G401 (cell line): ENCODE data around the gene PSG7. TPM values are rescaled to one million over a fixed set of nuclear protein-coding genes. Genes with fewer than 3 reads are reported as not detected.
A peak's percentile ranks its signal among the peaks of the same experiment; 100 is the strongest.
"Not testable (repeated sequence)": the region's sequence is repeated elsewhere in the genome, so short reads cannot be mapped to it uniquely, and the experiment has no call there.

Source experiments
- DNase-seq: peaks from one replicate; pipeline ENCODE4 v3.0.0-alpha.2; 2015; ENCODE audit warnings: low spot score
- in situ Hi-C: cut with HindIII; loops from 2 replicates; pipeline ENCODE4 v1.10.0; 2016; ENCODE audit warnings: low sequenced_read_pairs, mixed read lengths
- total RNA-seq: library from RNA; depleted of rRNA; stranded (reverse); fragments of >200 nt; shearing (Covaris generic); gene quantifications from 2 replicates; pipeline ENCODE4 v1.2.3, GENCODE V29; 2014

Gene PSG7
- total RNA-seq, 1 experiment from 2014 or later = 50.0 TPM

DNA sequence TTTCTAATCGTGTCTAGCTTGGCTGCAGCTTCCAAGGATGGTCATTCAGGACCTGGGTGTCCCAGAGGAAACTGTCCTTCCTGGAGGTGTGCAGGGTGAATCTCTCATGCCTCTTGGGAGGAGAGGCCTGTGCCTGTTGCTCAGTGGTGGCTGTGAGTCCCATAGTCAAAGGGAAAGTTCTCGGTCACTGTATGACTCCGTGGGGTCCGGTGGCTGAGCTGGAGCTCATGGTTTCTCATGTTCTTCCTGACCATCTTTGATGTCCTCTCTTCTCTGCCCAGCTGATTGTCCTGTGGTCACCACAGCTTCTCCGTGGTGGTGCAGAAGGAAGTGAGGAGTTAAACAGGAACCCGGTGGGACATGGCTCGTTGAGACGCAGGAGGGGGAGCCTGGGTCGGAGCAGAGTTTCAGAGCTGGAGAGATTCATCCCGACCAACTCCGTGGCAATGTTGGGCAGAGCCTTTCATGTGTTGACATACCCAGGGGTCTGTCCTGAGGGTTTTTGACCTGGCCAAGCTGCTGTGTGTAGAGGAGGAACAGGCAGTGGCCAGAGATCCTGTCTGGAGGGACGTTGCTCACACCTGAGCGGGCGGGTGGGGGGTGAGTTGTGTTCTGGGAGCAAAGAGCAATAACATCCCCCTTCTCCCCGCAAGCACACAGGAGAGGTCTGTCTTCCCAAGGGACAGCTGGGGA, 18.5 kb downstream of the PSG7 start:
- DNase-seq, in situ Hi-C loops: not testable (repeated sequence)

DNA sequence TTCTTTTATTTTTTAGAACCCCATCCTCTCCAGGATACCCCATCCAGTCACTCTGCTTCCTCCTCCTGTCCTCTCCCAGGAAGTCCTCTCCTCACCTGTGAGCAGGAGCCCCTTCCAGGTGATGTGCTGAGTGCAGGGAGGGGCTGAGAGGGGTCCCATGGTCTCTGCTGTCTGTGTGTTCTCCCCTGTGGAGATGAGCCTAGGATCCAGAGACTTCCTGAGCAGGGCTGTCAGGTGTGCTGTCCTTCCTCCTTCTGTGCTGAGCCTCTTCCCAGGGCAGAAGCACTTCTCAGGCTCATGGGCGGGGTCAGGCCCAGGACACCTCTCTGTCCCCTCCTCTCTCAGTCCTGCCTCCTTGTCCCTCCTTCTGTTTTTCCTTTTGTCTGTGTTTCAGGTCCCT, 19.4 kb downstream of the PSG7 start, which contains the start of gene PSG6:
Gene PSG6, minus strand, starts transcription at position 261 of the 400 bp plus-strand sequence. Its CDS starts 102 bp downstream, at position 159.
- in situ Hi-C loops = not testable (repeated sequence)

GRCh38 chr19:42916931-42917330, 20.1 kb downstream of the PSG7 start:
- in situ Hi-C loops, DNase-seq: not testable (repeated sequence)

More for the DNA sequence above, 19.4 kb downstream of the PSG7 start, which contains the start of gene PSG6:
- DNase-seq = not testable (repeated sequence)

GRCh38 chr19:42913516-42913915, 23.5 kb downstream of the PSG7 start:
- DNase-seq = peak; percentile 43
- in situ Hi-C loops = not testable (repeated sequence)

GRCh38 chr19:42912941-42913340, 24.1 kb downstream of the PSG7 start:
- DNase-seq, in situ Hi-C loops: not testable (repeated sequence)

GRCh38 chr19:42911731-42912130, 25.3 kb downstream of the PSG7 start:
- in situ Hi-C loops, DNase-seq: not testable (repeated sequence)

DNA sequence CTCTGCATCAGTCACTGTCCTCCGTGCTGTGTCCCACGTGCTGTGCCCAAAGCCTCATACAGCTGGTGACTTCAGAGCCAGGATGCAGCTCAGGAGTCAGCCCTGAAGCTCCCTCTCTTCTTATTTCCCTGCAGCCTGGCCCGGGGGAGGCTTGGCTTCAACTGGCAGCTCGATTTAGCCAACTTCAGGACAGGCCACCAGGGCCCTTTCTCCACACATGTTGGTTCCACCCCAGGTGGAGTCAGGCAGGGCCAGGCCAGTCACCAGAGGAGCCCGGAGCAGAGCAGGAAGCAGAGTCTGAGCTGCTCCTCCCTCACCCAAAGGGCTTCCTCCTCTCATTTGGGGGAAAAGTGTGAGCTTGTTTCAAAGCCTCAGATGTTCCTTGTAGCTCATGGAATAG, 30.8 kb downstream of the PSG7 start:
- in situ Hi-C loops = not testable (repeated sequence)

GRCh38 chr19:42900561-42900960, 36.4 kb downstream of the PSG7 start:
- in situ Hi-C loops = not testable (repeated sequence)
- DNase-seq = peak; percentile 57

More for the DNA sequence above, 30.8 kb downstream of the PSG7 start:
- DNase-seq = not testable (repeated sequence)

DNA sequence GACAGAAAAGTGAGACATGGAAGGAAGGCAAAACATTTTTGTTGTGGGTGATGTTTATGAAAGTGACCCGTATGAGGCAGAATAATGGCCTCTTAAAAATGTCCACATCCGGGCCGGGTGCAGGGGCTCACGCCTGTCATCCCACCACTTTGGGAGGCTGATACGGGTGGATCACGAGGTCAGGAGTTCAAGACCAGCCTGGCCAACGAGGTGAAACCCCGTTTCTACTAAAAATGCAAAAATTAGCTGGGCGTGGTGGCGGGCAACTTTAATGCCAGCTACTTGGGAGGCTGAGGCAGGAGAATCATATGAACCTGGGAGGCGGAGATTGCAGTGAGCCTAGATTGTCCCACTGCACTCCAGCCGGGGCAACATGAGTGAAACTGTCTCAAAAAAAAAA, 37.3 kb downstream of the PSG7 start:
- in situ Hi-C loops, DNase-seq: not testable (repeated sequence)

GRCh38 chr19:42899110-42899509, 37.9 kb downstream of the PSG7 start:
- DNase-seq, in situ Hi-C loops: not testable (repeated sequence)

DNA sequence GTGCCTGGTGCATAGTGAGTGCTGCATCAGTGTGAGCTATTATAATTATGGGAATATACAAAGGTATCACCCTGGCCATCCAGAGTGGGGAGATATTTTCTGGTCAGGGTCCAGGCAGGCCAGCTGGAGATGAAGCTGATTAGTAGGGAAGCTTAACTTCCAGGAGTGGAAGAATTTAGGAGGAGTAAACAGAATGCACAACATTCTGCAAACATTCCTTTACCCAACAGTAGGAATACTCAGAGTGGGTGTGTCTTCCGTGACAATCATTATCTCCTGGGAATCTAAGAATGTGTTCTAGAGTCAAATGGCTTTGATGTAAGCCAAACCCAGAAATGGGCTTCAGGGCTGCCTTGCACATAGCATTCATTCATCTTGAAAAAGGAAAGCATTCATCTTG, 38.4 kb downstream of the PSG7 start:
- in situ Hi-C loops, DNase-seq: not testable (repeated sequence)

DNA sequence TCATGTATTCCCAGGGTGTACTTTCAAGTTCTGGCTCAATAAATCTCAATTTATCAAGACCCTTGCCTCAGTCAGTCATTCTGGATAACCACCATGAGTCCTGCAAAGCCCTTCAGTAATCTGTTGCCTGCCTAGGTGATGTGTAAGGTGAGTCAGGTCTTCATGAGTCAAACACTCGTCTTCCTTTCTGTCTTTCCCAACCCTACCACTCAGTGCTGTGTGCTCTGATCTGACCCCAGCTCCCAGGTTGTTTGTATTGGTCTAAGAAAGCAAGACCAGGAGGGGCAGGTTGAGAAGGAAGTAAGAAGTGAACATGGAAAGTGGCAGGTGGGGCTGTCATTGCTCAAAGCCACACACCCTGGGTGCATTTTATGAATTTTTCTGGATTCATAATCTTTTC, 39.3 kb downstream of the PSG7 start:
- in situ Hi-C loops = not testable (repeated sequence)

DNA sequence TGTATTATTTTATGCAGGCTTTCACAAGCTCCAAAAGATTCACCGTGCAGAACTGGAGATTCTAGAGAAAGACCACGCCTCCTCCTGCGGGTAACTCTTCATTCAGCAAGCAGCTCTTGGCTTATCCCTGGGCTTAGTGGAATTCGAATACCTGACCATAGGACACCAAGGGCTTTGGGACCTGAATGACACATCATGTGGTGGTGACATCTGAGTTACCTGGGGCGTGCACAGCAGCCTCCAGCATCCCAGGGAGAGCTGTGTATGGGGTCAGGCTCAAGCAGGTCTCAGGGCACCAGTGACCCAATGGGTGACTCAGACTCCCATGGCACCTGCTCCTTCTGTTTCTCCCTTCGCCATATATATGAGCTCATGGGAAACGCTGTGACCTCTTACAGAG, 46.6 kb downstream of the PSG7 start:
- DNase-seq, in situ Hi-C loops: not testable (repeated sequence)

More for the DNA sequence above, 39.3 kb downstream of the PSG7 start:
- DNase-seq = not testable (repeated sequence)

- in situ Hi-C loops, DNase-seq: not testable (repeated sequence)
Measured at GRCh38 chr19:42887876-42888445, 49.0 kb downstream of the PSG7 start.

DNA sequence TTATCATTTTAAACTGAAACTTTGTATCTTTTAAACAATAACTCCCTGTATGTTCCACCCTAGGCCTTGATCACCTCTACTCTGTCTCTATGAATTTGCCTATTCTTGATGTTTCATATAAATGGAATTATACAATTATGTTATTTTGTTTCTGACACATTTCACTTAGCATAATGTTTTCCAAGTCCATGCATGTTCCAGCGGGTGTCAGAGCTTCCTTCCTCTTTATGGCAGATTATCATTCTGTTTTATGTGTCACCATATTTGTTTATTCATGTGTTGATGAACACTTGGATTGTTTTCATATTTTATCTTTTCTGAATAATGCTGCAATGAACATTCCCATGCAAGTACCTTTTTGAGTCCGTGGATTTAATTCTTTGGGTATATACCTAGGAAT, 54.3 kb downstream of the PSG7 start:
- DNase-seq, in situ Hi-C loops: not testable (repeated sequence)

- DNase-seq = peak; percentile 25
- in situ Hi-C loops = not testable (repeated sequence)
Measured at GRCh38 chr19:42882010-42882409, 55.0 kb downstream of the PSG7 start.

- in situ Hi-C loops = not testable (repeated sequence)
- peak; percentile 22 for DNase-seq
Measured at GRCh38 chr19:42881279-42881678, 55.7 kb downstream of the PSG7 start.

- DNase-seq, in situ Hi-C loops: not testable (repeated sequence)
Measured at GRCh38 chr19:42880621-42881020, 56.4 kb downstream of the PSG7 start.

DNA sequence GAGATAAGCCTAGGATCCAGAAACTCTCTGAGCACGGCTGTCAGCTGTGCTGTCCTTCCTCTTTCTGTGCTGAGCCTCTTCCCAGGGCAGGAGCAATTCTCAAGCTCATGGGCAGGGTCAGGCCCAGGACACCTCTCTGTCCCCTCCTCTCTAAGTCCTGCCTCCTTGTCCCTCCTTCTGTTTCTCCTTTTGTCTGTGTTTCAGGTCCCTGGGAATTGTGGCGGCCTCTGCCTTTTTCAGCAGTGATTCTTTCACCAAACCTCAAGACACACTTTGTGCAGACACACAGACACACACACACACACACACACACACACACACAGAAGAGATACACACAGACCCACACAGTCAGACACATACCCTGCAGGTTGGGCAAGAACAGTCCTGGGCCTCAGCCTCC, 57.4 kb downstream of the PSG7 start, which contains the start of gene PSG1:
Gene PSG1, minus strand, starts transcription at position 101 of the 400 bp plus-strand sequence. CDS start 132 bp downstream, outside the sequence.
- DNase-seq = no peak
- in situ Hi-C loops = no loop called here

GRCh38 chr19:42876596-42876995, 60.4 kb downstream of the PSG7 start:
- DNase-seq, in situ Hi-C loops: not testable (repeated sequence)
